ENCODE results near the gene OR1L8. TPM values are rescaled to one million over a fixed set of nuclear protein-coding genes. Genes with fewer than 3 reads are reported as not detected.
"Not testable (repeated sequence)": the region's sequence is repeated elsewhere in the genome, so short reads cannot be mapped to it uniquely, and the experiment has no call there.

The OR1L8 gene
- 0.27 TPM for total RNA-seq

- not testable (repeated sequence) for DNase-seq (ENCODE audit: low read depth in 2 of 3, low spot score in 2 of 3)
These were observed at the start of gene OR1L8 for GRCh38 chr9:122583284-122583683. Gene OR1L8 (minus strand): TSS chr9:122583384. CDS start chr9:122568477, 14,907 bp downstream.

GRCh38 chr9:122619996-122620395 is 36.8 kb upstream of the OR1L8 start:
- no peak for DNase-seq (ENCODE audit: low read depth in 2 of 3, low spot score in 2 of 3)

DNA sequence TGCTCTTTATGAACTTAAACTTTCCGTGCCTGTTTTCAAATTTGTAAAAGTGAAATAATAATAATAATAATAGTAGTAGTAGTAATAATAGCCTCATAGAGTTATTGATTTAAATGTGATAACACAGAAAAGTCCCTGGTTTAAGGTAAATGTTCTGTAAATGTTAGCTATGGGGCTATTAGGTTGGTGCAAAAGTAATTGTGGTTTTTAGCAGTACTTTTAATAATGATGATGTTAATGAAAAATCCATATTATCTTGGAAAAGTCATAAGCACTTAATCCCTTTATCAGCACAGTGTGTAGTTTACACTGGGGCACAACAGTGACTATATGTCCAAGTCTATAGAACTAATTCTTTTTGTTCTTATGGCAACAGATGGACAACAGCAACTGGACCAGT is 31.2 kb upstream of the OR1L8 start, which contains the start of gene OR1Q1:
TSS of gene OR1Q1 (plus strand) at position 377 of the 400 bp plus-strand sequence. CDS start at position 377, 0 bp downstream.
- DNase-seq (ENCODE audit: low read depth in 2 of 3, low spot score in 2 of 3): no peak

DNA sequence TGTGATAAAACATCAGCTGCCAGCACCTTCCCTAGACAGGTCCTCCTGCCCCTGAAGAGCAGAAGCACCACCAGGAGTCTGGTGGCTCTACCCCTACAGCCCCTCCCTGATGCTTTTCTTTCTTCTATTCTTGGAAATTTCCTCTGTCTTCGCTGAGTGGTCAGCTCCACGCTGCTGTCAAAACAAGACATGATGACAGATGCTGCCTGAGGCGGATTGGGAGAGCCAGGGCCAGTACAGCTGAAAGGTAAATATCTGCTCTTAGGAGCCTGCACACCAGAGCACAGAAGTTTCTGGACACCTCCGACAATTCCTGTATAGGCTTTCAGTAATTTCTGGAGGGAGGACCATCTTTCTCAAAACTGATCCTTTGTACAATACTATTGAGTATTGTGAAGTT is 26.6 kb upstream of the OR1L8 start:
- DNase-seq (ENCODE audit: low read depth in 2 of 3, low spot score in 2 of 3): no peak

DNA sequence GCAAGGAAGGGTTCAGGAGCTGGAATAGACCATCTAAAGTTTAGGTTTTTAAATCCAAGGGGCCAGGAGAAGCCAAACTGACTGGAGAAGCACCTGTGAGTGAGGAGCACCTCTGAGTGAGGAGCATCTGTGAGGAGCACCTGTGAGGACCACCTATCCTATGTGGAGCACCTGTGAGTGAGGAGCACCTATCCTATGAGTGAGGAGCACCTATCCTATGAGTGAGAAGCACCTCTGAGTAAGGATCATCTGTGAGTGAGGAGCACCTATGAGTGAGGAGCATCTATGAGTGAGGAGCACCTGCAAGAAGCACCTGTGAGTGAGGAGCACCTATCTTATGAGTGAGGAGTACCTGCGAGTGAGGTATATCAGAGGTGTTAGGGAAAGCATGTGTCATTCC is 23.4 kb upstream of the OR1L8 start:
- no peak for DNase-seq (ENCODE audit: low read depth in 2 of 3, low spot score in 2 of 3)

DNA sequence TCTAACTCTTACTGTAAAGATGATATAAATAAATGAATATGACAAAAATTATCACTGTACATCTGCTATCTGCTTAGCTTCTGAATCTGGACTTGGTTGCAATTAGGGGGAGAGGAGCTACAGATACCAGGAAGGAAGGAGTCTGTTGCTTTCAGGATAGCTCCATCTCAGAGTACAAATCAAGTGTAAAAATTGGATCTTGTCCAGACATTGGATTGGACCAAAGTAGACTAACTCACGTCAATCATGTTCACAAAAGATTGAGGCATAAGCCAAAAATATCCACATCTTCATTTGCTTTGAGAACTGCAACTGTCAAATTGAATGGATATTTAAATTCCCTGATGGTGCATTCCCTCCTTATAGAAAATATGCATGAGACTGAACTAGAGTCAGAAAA is 22.5 kb upstream of the OR1L8 start:
- DNase-seq (ENCODE audit: low read depth in 2 of 3, low spot score in 2 of 3): no peak

- DNase-seq (ENCODE audit: low read depth in 2 of 3, low spot score in 2 of 3): no peak
These were observed 2.8 kb downstream of the OR1L8 start for GRCh38 chr9:122580360-122580759.

DNA sequence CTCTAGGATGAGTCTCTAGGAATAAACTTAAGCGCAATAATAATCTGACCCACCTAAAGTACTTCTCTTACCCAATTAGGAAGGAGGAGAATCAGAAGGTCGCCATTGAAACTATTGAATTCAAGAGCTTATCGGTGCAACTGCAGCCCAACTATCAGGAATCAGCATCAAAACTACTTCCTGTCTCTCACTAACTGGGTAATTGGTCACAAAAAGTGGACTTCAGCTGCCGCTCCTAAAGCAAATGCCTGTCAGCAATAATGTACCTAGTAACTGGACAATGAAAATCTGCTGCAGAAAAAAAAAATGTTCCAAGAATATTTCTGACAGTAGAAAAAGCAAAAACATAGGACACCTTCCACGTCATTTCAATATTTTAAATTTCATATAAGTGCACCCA is 3.3 kb downstream of the OR1L8 start:
- DNase-seq (ENCODE audit: low read depth in 2 of 3, low spot score in 2 of 3): no peak

DNA sequence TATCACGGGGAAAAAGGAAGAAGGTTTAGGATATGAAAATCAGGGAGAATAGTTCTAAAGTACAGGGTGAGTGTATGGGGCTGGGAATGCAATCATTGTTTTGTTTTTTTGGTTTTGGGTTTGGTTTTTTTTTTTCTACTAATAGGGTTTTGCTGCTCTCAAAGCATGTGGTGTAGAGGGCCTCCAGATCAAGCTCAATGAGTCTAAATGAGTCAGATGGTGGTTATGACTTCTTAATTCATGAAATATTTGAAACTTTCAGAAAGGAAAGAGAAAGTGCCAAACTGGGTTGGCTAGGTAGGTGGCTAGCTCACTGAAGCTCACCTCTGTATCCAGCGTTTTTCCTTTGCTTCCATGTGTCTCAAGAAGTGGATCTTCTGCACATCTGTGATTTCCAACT is 10.7 kb downstream of the OR1L8 start:
- DNase-seq (ENCODE audit: low read depth in 2 of 3, low spot score in 2 of 3): no peak

DNA sequence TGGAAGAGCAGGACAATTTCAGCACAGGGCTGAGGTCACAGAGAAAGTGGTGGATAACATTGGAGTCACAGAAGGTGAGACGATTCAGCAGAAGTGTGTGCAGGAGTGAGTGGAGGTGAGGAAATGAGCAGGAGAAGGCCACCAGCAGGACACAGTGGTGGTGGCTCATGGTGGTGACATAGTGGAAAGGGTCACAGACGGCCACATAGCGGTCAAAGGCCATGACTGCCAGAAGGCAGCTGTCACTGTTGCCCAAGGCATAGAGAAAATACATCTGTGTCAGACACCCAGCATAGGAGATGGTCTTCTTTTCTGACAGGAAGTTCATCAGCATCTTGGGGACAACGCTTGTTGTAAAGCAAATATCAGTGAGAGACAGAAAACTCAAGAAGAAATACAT is 15.3 kb downstream of the OR1L8 start:
- no peak for DNase-seq (ENCODE audit: low read depth in 2 of 3, low spot score in 2 of 3)

DNA sequence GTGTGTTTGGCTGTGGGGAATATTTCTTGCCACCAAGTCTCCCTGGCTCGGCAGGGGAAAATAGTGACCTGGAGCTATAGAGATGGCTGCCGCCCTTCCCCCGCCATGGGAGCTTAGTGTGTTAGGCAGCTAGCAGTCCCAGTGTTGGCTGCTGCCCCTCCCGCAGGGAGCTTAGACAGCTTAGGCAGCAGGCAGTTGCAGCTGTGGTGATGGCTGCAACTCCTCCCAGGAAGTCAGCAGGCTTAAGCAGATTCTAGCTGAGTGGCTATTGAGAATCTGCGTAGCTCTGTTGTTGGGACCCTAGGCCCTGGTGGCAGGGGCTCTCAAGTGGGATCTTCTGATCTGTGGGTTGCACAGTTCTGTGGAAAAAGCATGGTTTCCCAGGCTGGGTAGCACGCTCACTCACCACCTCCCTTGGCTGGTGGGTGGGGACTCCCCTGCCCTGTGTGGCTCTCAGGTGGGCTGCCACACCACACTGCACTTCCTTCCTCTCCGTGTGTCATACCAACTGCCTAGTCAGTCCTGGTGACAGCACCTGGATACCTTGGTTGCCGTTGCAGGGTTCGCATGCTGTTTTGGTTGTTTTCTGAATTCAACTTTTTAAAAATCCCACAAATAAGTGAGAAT is 20.9 kb downstream of the OR1L8 start:
- no peak for DNase-seq (ENCODE audit: low read depth in 2 of 3, low spot score in 2 of 3)

- no peak for DNase-seq (ENCODE audit: low read depth in 2 of 3, low spot score in 2 of 3)
These were observed 21.7 kb downstream of the OR1L8 start for GRCh38 chr9:122561446-122561845.

DNA sequence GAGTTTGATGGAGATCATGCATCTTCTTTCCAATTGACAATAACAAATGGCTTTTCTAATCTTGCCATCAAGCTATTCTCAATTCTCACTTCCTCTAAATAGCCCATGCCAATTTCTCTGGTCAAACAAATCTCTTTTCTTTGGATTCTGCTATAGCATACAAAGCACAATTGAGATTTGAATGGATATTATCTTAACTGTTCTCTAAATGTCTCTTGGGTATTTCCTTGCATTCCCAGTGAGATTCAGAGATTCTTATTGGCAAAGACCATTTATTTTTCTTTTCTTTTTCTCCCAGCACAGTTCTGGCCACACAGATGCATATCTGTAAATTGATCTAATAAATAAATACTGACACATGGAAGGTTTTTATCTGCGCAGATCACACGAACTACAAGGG is 30.4 kb downstream of the OR1L8 start, which contains the start of gene OR1N2:
TSS of gene OR1N2 (plus strand) at position 301 of the 400 bp plus-strand sequence. CDS start 100 bp downstream, outside the sequence.
- no peak for DNase-seq (ENCODE audit: low read depth in 2 of 3, low spot score in 2 of 3)

DNA sequence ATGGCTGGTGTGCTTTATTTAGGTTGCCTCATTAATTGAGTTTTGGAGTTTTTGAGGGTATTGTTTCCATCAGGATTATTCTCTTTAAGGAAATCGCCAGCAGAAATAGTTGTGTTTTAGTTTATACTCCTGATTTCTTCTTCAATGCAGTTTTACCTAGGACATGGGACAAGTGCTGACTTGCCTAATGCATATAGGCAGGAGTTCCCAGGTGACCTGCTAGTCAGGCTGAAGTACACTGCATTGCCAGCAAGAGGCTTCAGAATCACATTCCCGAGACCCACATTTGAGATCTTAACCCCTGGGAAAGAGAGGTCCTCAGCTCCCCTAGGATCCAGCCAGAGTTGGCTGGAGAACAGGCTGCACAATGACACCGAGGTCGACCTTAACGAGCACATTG is 31.8 kb downstream of the OR1L8 start:
- no peak for DNase-seq (ENCODE audit: low read depth in 2 of 3, low spot score in 2 of 3)

- DNase-seq (ENCODE audit: low read depth in 2 of 3, low spot score in 2 of 3): no peak
These were observed 37.0 kb downstream of the OR1L8 start for GRCh38 chr9:122546196-122546595.

- DNase-seq (ENCODE audit: low read depth in 2 of 3, low spot score in 2 of 3): no peak
These were observed 44.4 kb downstream of the OR1L8 start for GRCh38 chr9:122538757-122539156.

DNA sequence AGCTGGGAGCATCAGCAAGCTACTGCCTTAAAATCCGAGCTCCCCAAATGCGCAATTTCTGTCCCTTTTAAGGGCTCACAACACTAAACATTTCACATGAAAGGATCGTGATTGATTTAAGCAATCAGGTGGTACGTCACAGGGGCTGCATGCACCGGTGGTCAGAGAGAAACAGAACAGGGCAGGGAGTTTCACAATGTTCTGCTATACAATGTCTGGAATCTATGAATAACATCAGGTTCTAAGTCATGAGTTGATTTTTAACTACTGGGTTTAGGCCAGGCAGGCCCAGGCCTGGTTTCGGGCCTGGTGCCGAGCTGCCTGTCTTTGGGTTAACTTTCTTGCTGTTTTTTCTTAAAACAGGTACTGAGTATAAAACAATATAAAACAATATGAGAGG is 46.1 kb downstream of the OR1L8 start:
- not testable (repeated sequence) for DNase-seq (ENCODE audit: low read depth in 2 of 3, low spot score in 2 of 3)

- no peak for DNase-seq (ENCODE audit: low read depth in 2 of 3, low spot score in 2 of 3)
These were observed 47.0 kb downstream of the OR1L8 start for GRCh38 chr9:122536134-122536533.

DNA sequence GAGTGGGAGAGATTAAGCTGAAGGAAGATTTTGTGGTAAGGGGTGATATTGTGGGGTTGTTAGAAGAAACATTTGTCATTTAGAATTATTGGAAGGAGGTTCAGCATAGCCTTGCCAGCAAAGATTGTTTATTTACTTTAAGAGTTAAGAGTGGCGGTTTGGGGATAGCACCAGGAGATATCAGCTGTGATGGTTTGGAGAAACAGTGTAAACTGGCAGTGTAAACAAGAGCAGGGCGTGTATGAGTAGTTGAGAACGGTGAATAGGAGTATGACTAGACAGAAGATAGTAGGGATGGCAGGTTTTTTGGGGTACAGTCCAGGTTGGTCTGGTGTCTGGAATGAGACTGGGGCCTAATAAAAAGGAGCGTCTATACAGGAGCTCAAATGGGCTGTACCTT is 52.0 kb downstream of the OR1L8 start:
- DNase-seq (ENCODE audit: low read depth in 2 of 3, low spot score in 2 of 3): not testable (repeated sequence)

- DNase-seq (ENCODE audit: low read depth in 2 of 3, low spot score in 2 of 3): no peak
These were observed 56.0 kb downstream of the OR1L8 start, which contains the start of gene OR1N1 for GRCh38 chr9:122527193-122527592. Gene OR1N1 (minus strand): TSS chr9:122527293. CDS start chr9:122527293, 0 bp downstream.

DNA sequence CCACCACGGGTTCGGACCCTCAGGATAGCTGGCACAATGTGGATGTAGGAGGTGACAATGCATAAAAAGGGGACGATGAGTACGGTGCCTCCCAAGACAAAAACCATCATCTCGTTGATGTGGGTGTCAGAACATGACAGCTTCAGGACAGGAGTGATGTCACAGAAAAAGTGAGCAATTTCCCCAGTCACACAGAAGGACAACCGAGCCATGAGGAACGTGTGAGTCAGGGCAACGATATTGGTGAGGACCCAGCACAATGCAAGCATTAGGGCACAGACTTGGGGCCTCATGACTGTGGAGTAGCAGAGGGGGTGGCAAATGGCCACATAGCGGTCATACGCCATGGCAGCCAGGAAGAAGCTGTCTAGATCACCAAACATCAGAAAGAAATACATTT is 56.6 kb downstream of the OR1L8 start:
- DNase-seq (ENCODE audit: low read depth in 2 of 3, low spot score in 2 of 3): no peak

DNA sequence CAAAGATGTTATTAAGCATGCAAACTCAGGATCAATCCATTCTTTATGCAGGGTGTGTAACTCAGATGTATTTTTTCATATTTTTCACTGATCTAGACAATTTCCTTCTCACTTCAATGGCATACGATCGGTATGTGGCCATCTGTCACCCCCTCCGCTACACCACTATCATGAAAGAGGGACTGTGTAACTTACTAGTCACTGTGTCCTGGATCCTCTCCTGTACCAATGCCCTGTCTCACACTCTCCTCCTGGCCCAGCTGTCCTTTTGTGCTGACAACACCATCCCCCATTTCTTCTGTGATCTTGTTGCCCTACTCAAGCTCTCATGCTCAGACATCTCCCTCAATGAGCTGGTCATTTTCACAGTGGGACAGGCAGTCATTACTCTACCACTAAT is 63.8 kb downstream of the OR1L8 start:
- no peak for DNase-seq (ENCODE audit: low read depth in 2 of 3, low spot score in 2 of 3)

DNA sequence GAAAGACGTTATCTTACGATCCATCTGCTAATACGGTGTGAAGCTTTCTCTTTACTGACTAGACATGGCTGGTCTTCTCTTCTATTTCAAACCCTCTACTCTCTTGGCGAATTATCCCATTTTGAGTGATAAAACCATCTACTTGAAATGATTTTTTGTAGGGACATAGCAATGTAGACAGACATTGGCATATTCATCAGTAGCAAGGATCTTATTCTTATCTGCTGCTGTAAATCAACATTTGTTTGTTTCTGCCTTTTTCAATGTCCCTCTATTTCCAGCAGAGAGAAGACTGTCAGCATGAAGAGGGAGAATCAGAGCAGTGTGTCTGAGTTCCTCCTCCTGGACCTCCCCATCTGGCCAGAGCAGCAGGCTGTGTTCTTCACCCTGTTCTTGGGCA is 64.3 kb downstream of the OR1L8 start, which contains the start of gene OR1J4:
TSS of gene OR1J4 (plus strand) at position 301 of the 400 bp plus-strand sequence. CDS start at position 301, 0 bp downstream.
- no peak for DNase-seq (ENCODE audit: low read depth in 2 of 3, low spot score in 2 of 3)
